GM23248 (cell line): ENCODE results near the gene ZPBP2.

Experiments used
- EZH2 ChIP-seq: fragments of 200-600 bp; sonication (generic); IDR thresholded peaks from 2 replicates; pipeline ENCODE4 v1.6.1; 2018; ENCODE audit warnings: antibody characterized with exemption, mild to moderate bottlenecking; ENCODE audit not compliant: insufficient read depth, poor library complexity, severe bottlenecking
- EZH2phosphoT487 ChIP-seq: fragments of 200-600 bp; sonication (generic); IDR thresholded peaks from 2 replicates; pipeline ENCODE4 v1.6.1; 2018; ENCODE audit warnings: antibody characterized with exemption, moderate library complexity, mild to moderate bottlenecking, low read depth; ENCODE audit not compliant: insufficient read depth

GRCh38 chr17:39852239-39852638 lies 15.8 kb upstream of the ZPBP2 start:
- TF ChIP-seq EZH2: no peak
- TF ChIP-seq EZH2phosphoT487: no peak
